Progenitor cell of endocrine pancreas (in vitro differentiated cells): ENCODE results near the gene NUDT6. TPM values are rescaled to one million over a fixed set of nuclear protein-coding genes. Genes with fewer than 3 reads are reported as not detected.

Experiments used
- DNase-seq: peaks from one replicate; pipeline ENCODE4 v3.0.0; 2021; ENCODE audit warnings: low spot score; ENCODE audit not compliant: unreplicated experiment
- H3K27ac Mint-ChIP-seq: 2 replicates; pipeline ENCODE4 v1.8.0; 2021; ENCODE audit warnings: mild to moderate bottlenecking, moderate library complexity, mixed read lengths
- H3K27me3 Mint-ChIP-seq: 2 replicates; pipeline ENCODE4 v1.8.0; 2021; ENCODE audit warnings: mixed read lengths
- H3K36me3 Mint-ChIP-seq: 2 replicates; pipeline ENCODE4 v1.8.0; 2022; ENCODE audit warnings: mixed read lengths; ENCODE audit not compliant: insufficient read depth
- H3K4me1 Mint-ChIP-seq: 2 replicates; pipeline ENCODE4 v1.8.0; 2021; ENCODE audit warnings: low read depth, mixed read lengths
- H3K4me3 Mint-ChIP-seq: 2 replicates; pipeline ENCODE4 v1.8.0; 2021; ENCODE audit warnings: low read depth, mild to moderate bottlenecking, moderate library complexity, mixed read lengths
- H3K9me3 Mint-ChIP-seq: 2 replicates; pipeline ENCODE4 v1.8.0; 2021; ENCODE audit warnings: low read depth, mixed read lengths
- CTCF ChIP-seq: fragments of 200-600 bp; sonication (generic); IDR thresholded peaks from one replicate; pipeline ENCODE4 v1.5.0; 2021; ENCODE audit warnings: antibody characterized with exemption, mild to moderate bottlenecking; ENCODE audit not compliant: unreplicated experiment
- total RNA-seq: library from RNA; stranded (reverse); gene quantifications from 2 replicates; pipeline ENCODE4 v1.2.1, GENCODE V29; 2021

The NUDT6 gene
- total RNA-seq, 1 donor from 2014 or later: 8.6 TPM

GRCh38 chr4:122914938-122915337, 7.5 kb downstream of the NUDT6 start:
- Mint-ChIP-seq H3K36me3 (no peaks in the 10 kb centered on the region), H3K27ac (no peak overlapping the region), H3K27me3 (no peaks in the 10 kb centered on the region), H3K9me3 (no peaks in the 10 kb centered on the region), H3K4me3 (no peak overlapping the region), H3K4me1 (no peaks in the 10 kb centered on the region)
- no peak for DNase-seq
- TF ChIP-seq CTCF: no peak

GRCh38 chr4:122914292-122914904, 8.0 kb downstream of the NUDT6 start:
- Mint-ChIP-seq H3K4me3 (no peak overlapping the region), H3K9me3 (no peaks in the 10 kb centered on the region), H3K4me1 (no peaks in the 10 kb centered on the region), H3K27ac (no peak overlapping the region), H3K27me3 (no peaks in the 10 kb centered on the region), H3K36me3 (no peaks in the 10 kb centered on the region)
- DNase-seq: no peak
- TF ChIP-seq CTCF: no peak

GRCh38 chr4:122912810-122913575, 9.4 kb downstream of the NUDT6 start:
- Mint-ChIP-seq H3K4me3 (no peak overlapping the region), H3K4me1 (no peaks in the 10 kb centered on the region), H3K27me3 (no peaks in the 10 kb centered on the region), H3K27ac (no peak overlapping the region), H3K36me3 (no peaks in the 10 kb centered on the region), H3K9me3 (no peaks in the 10 kb centered on the region)
- TF ChIP-seq CTCF: no peak
- no peak for DNase-seq

- Mint-ChIP-seq H3K4me3 (no peak overlapping the region), H3K4me1 (no peaks in the 10 kb centered on the region), H3K9me3 (no peaks in the 10 kb centered on the region), H3K27me3 (no peaks in the 10 kb centered on the region), H3K36me3 (no peaks in the 10 kb centered on the region), H3K27ac (no peak overlapping the region)
- DNase-seq: no peak
- TF ChIP-seq CTCF: no peak
These were observed 10.8 kb downstream of the NUDT6 start for GRCh38 chr4:122911588-122911987.

GRCh38 chr4:122909683-122910082, 12.7 kb downstream of the NUDT6 start:
- no peak for DNase-seq
- no peaks in the 10 kb centered on the region for H3K27me3 Mint-ChIP-seq
- no peaks in the 10 kb centered on the region for H3K36me3 Mint-ChIP-seq
- no peaks in the 10 kb centered on the region for H3K4me1 Mint-ChIP-seq
- H3K4me3 Mint-ChIP-seq: no peak overlapping the region
- no peak overlapping the region for H3K27ac Mint-ChIP-seq
- H3K9me3 Mint-ChIP-seq: no peaks in the 10 kb centered on the region
- no peak for TF ChIP-seq CTCF
